ENCODE data around the gene IL21R.
"Not testable (repeated sequence)": the region's sequence is repeated elsewhere in the genome, so short reads cannot be mapped to it uniquely, and the experiment has no call there.

The IL21R gene

DNA sequence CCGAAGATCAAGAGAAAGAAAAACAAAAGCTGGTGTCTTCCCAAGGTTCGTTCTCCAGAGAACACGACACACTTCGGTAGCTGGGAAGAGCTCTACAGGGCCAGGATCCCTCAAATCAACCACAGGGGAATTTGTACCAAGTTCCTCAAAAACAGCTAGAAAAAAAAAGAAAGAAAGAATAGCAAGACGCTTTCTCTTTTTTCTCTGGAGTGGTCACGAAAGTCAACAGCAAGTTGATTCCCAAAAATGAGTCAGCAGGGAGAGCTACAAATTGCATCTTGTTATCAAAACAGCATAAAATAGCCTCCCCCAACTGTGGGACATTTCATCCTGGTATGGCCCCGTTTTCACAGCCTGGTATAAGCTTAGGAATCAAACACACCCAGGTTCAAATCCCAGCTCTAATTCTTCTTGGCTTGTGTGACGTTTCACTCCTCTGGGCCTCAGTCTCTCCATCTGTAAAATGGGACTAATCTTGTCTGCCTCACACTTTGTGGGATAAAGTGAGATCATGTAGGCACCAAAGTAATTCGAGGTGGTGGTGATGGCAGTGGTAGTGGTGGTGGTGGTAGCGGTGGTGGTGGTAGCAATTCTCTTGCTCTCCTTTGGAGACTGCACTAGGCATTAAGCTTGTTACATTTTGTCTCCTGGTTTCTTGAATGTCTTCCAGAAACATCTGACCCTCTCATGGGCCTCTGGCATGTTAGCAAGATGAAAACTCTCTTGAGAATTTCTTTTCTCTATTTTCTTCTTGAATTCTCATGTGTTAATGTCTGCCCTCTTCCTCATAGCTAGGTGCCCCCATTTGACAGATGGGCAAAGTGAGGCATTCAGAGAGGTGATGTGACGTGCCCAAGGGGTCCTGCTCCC is 988 bp upstream of the IL21R start:
- no peak for DNase-seq (ENCODE audit: low read depth in 2 of 2)

DNA sequence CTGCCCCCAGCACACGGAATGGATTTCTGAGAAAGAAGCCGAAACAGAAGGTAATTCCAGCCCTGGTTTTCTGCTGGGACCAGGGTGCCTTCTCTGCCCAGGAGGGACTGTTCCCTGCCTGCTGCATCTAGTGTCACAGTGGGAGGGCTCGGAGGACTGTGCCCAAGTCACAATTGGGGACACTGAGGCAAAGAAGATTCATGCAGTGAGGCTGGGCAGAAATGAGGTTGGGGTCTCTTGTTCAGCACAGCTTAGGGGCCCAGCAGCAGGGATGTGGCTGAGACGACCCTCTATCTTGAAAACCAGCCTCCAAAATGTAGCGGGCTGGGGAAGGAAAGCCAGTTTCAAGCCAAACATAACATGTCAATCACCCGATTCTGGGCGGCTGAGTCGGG is 592 bp downstream of the IL21R start:
- no peak for DNase-seq (ENCODE audit: low read depth in 2 of 2)

DNA sequence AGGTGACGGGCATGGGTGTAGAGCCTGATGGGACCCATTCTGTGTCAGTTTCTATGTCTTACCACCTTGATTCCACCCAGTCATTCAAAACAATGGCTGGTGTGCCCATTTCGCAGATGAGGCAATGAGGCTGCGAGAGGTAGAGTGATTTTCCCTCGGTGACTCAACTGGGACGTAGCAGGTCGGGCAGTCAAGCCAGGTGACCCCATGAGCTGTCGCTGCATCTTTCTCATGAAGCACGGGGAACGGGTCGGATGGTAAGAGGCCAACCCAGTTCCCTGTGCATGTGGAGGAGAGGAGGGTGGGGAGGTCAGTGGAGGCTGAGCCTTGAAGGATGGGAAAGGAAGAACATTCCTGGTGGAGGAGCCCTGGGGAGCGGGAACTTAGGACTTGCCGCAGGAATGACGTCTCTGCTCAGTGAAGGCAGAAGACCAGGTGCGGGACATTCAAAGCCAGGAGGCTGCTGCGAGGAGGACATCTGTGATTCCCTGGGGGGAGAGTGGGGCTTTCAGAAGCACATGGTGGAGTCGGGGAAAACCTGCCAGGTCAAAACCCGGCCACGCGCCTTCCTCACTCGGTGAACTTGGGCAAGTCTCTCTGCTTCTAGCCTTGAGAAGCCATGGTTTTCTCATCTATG is 1.1 kb downstream of the IL21R start:
- no peak for DNase-seq (ENCODE audit: low read depth in 2 of 2)

DNA sequence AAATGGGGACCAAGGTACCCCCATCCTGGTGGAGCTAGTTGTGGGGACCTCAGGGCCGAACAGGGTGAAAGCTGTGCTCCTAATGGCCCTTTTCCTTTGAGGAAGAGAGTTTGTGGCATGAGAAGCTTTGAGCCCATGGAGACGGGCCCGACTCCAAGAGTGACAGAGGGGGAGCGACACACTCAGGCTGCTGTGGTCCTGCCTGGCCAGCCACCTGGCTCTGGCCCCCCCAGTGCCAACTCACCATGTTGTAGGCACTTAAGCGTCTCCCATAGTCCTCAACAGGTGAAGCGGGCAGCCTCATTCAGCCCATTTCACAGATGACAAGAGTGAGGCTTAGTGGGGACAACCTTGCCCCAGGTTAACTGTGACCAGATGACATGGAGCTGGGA is 1.6 kb downstream of the IL21R start:
- no peak for DNase-seq (ENCODE audit: low read depth in 2 of 2)

DNA sequence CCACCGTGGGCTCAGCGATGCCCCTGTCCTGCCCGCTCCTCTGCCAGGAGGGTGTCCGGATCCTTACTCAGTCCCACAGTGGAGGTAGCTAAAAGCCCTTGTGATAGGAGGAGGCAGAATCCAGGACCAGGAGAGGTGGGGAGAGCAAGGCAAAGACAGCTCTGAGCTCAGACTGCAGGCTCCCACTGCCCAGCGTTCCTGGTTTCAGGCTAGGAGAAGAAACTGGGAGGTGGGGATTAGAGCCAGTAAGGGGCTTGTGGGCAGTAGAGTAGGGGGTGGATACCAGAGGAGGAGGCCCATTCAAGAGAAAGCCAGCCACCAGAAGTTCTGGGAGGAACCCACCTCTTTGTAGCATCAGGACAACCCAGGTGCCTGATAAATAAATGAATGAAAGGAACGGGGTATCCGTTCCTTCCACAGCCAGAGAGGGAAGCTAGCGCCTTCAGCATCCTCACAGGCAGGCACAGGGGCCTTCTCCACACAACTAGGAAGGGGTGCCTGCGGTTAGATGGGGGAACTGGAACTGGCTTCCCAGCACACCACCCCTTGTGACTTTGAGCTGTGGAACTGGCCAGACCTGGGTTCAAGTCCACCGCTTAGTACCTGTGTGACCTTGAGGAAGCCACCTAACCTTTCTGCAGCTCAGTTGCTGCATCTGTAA is 2.3 kb downstream of the IL21R start:
- no peak for DNase-seq (ENCODE audit: low read depth in 2 of 2)

DNA sequence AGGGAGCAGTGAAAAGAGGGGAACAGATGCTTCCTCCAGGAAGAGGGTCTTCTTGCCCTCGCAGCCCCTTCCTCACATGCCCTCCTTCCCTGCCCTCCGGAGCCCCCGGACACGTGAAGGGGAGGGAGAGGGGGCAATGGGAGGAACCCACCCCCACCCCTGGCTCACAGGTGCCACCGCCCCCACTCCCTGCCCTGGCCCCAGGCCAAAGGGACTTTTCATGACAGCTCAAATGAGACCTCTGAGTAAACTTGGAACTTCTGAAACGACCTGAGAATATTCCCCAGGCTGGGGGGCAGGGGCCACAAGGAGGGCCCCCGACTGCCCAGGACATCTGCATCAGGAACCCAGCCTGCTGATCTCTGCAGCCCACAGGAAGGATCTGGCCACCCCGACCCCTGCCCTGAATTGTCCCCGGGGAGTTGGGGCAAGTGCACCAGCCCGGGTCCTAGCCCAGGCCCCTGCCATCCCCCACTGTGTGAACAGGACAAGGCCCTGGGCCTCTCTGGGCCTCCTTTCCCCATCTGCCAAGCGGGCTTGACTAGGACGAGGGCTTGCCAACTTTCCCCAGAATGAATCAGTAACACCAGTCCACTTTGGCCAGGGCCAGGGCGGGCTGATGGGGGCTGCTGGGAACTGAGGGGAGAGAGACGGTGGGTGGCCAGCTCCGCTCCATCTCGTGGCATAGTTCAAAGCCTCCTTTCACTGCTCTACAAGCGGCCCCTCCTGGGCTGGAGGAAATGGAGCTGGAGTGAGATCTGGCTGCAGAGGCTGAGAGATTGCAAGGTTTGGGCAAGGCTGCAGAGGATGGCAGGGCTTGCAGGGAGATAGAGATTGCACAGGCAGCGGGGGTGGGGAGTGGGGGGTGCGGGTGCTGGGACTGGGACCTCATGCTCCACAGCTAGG is 3.8 kb downstream of the IL21R start:
- DNase-seq (ENCODE audit: low read depth in 2 of 2) = peak in 1 of 2 experiments; percentile 75

DNA sequence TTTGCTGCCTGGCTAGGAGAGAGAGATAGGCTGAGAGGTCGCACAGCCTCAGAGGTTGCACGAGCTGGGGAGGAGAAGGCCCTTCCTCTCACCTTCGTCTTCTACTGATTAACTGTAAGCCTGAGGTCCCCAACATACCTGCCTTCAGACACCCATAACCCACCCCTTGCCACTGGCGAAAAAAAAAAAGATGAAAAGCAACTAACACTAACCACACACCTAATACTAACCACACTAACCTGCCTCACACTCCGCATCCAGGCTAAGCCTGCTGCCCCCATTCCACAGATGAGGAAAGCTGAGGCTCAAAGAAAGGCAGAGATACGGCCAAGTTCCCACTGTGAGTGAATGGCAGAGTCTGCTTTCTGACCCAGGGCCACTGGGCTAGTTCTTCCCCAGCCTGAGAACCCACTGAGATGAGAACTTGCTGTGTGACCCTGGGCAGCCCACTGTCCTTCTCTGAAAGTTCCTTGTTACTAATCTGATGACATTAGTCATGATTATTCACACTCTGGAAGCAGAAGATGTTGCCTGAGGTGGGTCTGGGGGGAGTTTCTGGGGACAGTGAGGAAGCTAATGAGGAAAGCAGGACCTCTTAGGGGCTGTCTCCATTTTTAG is 4.6 kb downstream of the IL21R start:
- no peak for DNase-seq (ENCODE audit: low read depth in 2 of 2)

DNA sequence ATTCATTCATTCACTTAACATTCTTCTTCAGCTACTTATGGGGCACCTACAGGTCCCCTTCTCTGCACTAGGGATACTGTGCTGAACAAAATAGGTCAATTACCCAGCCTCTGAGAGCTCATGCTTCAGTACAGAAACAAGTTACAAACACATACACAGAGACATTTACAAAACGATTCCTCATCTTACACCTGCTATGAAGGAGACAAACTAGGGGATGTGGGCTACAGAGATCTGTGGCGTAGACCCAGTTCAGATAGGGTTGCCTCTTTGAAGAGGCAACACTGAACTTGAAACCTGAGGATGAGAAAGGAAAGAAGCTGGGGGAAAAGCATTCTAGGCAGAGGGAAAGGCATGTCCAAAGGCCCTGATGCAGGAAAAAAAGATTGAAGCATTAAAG is 5.2 kb downstream of the IL21R start:
- no peak for DNase-seq (ENCODE audit: low read depth in 2 of 2)

DNA sequence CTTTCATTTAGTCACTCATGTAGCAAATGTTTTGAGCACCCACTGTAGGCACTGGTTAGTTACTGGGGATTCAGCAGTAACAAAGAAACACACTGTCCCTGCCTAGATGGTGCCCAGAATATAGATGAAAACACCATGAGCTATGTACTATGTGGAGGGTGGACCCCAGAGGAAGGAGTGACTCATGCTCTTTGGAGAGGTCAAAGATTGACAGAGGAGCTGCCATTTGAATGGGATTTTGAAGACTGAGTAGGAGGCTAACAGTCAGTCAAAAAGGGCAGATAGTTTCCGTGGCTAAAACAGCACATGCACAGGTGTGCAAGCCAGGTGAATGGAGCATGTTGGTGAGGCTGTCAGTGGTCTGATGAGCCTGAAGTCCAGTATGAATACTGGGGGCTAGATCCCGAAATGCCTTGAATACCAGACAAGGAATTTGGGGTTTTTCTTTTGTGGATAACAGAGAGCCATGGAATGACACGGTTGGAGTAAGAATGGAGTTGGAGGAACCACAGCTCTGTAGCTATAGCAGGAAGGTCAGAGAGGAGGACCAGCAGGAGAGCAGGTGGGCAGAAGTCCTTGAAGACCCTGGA is 6.1 kb downstream of the IL21R start:
- DNase-seq (ENCODE audit: low read depth in 2 of 2) = no peak

DNA sequence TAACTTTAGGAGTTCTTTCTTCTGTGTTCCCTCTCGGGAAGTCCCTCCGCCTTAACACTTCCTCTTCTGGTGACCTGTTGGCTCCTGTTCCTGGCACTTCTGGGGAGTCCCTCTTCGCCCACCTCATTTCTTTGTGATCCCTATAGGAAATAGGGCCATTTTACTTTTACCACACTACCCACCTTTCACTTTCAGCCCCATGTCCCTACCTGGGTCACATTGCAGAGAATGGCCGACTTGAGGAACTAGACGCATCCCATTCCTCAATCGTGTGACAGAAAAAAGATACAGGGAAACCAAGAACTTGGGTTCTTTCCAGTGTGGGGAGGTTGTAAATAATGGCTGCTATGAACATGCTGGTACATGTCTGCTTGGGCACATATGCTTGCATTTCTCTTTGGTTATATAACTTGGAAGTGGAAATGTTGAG is 6.6 kb downstream of the IL21R start:
- no peak for DNase-seq (ENCODE audit: low read depth in 2 of 2)

DNA sequence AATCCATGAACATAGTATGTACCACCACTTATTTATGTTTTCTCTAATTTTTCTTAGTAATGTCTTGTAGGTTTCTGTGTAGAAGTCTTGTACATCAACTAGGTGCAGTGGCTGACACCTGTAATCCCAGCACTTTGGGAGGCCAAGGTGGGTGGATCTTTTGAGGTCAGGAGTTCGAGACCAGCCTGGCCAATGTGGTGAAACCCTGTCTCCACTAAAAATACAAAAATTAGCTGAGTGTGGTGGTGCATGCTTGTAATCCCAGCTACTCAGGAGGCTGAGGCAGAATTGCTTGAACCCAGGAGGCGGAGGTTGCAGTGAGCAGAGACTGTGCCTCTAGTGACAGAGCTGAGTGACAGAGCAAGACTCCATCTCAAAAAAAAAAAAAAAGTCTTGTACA is 8.0 kb downstream of the IL21R start:
- DNase-seq (ENCODE audit: low read depth in 2 of 2) = not testable (repeated sequence)

DNA sequence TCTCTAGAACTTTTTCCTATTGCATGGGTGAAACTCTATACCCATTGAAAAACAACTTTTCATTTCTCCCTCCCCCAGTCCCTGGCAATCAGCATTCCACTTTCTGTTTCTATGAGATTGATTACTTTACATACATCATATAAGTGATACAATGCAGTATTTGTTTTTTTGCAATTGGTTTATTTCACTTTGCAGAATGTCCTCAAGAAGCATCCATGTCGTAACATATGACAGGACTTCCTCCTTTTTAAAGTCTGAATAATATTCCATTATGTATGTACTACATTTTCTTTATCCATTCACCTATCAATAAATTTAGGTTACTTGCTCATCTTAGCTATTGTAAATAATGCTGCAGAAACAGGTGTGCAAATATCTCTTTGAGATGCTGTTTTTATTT is 8.8 kb downstream of the IL21R start:
- DNase-seq (ENCODE audit: low read depth in 2 of 2) = no peak

DNA sequence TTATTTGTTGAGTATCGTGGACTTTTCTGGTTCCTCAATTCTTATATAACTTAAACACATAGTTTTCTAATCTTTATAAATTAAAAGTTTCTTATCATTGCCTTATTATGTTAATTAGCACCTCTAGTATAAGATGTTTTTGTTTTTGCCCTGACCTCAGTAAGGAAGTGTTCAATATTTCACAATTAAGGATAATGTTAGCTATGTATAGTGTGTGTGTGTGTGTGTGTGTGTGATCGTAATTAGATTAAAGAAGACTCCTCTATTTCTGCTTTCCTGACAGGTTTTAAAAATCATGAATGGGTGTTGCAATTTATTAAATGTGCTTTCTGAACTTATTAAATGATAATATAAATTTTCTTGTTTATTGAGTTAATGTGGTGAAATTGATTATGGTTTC is 12.0 kb downstream of the IL21R start:
- no peak for DNase-seq (ENCODE audit: low read depth in 2 of 2)

DNA sequence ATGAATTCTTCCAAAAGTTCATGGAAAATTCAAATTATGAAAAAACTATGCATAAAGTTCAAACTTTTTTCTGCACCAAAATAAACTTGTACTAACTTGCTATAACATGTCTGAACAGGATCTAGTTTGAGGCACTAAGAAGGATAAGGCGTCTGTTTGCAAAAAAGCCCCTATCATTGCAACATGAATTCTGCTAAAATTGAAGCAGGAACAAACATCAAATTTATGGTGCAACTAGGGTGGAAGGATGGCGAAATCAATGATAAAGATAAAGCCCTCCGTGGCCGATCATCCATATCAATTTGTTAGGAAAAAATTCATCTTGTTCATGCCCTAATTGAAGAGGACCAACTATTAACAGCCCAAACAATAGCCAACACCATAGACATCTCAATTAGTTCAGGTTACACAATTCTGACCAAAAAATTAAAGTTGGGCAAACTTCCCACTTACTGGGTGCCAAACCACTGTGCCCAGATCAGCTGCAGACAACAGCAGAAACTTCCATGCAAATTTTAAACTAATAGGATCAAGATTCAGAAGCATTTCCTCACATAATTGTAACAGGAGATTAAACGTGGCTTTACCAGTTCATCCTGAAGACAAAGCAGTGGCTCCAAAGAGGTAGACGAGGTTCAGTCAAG is 12.9 kb downstream of the IL21R start:
- DNase-seq (ENCODE audit: low read depth in 2 of 2) = no peak

DNA sequence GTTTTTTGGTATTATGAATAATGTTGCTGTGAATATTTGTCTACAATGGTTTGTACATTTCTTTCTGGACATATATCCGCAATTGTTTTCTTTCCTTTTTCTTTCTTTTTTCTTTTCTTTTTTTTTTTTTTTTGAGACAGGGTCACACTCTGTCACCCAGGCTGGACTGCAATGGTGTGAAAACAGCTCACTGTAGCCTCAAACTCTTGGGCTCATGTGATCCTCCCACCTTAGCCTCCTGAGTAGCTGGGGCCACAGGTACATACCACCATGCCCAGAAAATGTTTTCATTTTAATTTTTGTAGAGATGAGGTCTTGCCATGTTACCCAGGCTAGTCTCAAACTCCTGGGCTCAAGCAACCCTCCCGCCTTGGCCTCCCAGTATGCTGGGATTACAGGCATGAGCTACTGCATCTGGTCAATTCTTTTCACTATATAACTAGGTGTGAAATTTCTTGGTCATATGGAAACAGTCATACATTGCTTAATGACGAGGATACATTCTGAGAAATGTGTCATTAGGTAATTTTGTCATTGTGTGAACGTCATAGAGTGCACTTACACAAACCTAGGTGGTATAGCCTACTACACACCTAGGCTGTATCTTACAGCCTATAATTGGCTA is 15.2 kb downstream of the IL21R start:
- DNase-seq (ENCODE audit: low read depth in 2 of 2) = no peak

DNA sequence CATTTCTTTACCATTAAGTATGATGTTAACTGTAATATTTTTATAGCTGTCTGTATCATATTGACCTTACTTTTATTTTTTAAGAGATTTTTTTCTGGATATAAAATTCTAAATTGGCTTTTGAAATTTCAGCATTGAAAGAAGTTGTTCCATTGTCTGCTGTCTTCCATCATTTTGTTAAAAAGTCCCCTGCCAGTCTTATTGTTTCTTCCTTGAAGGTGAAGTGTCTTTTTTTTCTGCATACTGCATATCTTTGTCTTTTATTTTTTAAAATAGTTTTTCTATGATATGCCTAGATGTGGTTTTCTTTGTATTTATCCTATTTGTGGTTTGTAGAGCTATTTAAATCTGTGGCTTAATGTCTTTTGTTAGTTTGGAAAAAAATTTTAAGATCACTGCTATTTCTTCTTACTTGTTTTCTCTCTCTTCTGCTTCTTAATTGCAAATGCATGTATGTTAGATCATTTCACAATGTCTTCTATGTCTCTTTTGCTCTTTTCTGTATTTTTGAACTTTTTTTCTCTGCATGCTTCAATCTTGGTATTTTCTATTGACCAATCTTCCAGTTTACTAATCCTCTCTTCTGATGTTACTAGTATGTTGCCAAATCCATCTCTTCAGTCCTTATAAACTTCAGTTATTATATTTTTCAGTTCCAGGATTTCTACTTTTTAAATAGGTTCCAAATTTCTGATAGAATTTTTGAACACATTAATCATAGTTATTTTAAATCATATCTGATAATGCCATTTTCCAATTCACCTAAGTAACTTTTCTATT is 20.2 kb downstream of the IL21R start:
- DNase-seq (ENCODE audit: low read depth in 2 of 2) = no peak

DNA sequence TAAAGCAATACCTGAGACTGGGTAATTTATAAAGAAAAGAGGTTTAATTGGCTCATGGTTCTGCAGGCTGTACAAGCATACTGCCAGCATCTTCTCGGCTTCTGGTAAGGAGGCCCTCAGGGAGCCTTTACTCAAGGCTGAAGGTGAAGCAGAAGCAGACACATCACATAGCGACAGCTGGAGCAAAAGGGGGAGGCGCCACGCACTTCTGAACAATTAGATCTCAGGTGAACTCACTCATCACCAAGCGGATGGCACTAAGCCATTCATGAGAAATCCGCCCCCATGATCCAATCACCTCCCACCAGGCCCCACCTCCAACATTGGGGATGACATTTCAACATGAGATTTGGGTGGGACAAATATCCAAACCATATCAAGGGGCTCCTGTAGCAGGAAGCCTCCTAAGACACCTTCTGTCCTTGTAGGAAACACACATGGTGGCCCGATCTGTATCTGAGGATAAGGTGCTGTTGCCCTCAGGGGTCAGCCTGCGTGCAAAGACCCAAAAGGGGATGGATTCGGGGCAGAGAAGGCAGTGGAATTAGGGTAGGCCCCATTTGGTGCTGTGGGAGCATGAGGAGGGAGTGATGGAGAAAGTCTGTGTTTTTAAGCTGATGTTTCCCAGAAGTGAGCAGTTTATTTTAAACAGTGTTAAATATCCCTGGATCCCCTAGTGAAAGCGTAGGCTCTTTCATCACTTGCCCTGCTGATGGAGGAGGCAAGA is 23.0 kb downstream of the IL21R start:
- DNase-seq (ENCODE audit: low read depth in 2 of 2) = no peak

DNA sequence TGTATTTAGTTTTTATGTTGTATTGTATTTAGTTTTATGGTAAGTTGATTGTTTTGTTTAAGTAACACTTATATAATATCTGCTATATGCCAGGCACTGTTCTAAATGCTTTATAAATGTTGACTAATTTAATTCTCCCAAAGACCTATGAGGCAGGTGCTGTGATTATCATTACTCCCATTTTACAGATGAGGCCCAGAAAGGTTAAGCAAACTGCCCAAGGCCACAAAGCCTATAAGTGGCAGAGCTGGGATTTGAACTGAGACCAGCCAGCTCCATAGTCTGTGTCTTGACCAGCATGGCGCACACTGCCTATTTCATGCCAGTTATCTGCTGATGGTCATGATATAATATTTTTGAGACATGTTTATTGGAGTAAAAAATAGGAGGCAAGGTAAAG is 24.0 kb downstream of the IL21R start:
- DNase-seq (ENCODE audit: low read depth in 2 of 2) = no peak
